Central memory CD8-positive, alpha-beta T cell (primary cell): ENCODE results near the gene PTPRM.

Experiments
- ATAC-seq: fragments of 150-1000 bp; cut with Tn5 transposase; replicated peaks from 2 replicates; pipeline ENCODE4 v1.10.0; 2022; ENCODE audit warnings: mild to moderate bottlenecking, moderate FRiP score, moderate number of reproducible peaks; ENCODE audit not compliant: poor library complexity, severe bottlenecking; ENCODE audit errors: extremely low read depth
- DNase-seq, 2 donors: peaks; one replicate each; pipeline ENCODE4 v3.0.0; 2021; ENCODE audit warnings: low spot score in 2 of 2
- H3K27ac Mint-ChIP-seq: one replicate; pipeline ENCODE4 v1.8.0; 2022; ENCODE audit warnings: low read depth, mild to moderate bottlenecking, moderate library complexity, mixed read lengths
- H3K27me3 Mint-ChIP-seq: one replicate; pipeline ENCODE4 v1.8.0; 2022; ENCODE audit warnings: mixed read lengths
- H3K36me3 Mint-ChIP-seq: one replicate; pipeline ENCODE4 v1.8.0; 2022; ENCODE audit warnings: mild to moderate bottlenecking, moderate library complexity, mixed read lengths; ENCODE audit not compliant: insufficient read depth
- H3K4me1 Mint-ChIP-seq: one replicate; pipeline ENCODE4 v1.8.0; 2022; ENCODE audit warnings: mixed read lengths
- H3K4me3 Mint-ChIP-seq: one replicate; pipeline ENCODE4 v1.8.0; 2022; ENCODE audit warnings: mild to moderate bottlenecking, moderate library complexity, mixed read lengths
- H3K9me3 Mint-ChIP-seq: one replicate; pipeline ENCODE4 v1.8.0; 2022; ENCODE audit warnings: mixed read lengths

The PTPRM gene

GRCh38 chr18:7575465-7576028 lies 8.4 kb downstream of the PTPRM start:
- no peaks in the 10 kb centered on the region for H3K9me3 Mint-ChIP-seq
- no peak overlapping the region for H3K4me3 Mint-ChIP-seq

GRCh38 chr18:7576077-7576476 lies 9.0 kb downstream of the PTPRM start:
- H3K36me3 Mint-ChIP-seq = no peaks in the 10 kb centered on the region
- no peaks in the 10 kb centered on the region for H3K4me1 Mint-ChIP-seq
- no peaks in the 10 kb centered on the region for H3K9me3 Mint-ChIP-seq

More at GRCh38 chr18:7575465-7576028, 8.4 kb downstream of the PTPRM start:
- H3K36me3 Mint-ChIP-seq = no peaks in the 10 kb centered on the region
- H3K4me1 Mint-ChIP-seq = no peaks in the 10 kb centered on the region
- DNase-seq (no peak), ATAC-seq (no peak)
- H3K27me3 Mint-ChIP-seq = peaks cover under 1% of the 10 kb centered on the region
- no peak overlapping the region for H3K27ac Mint-ChIP-seq

GRCh38 chr18:7576685-7577084 lies 9.6 kb downstream of the PTPRM start:
- Mint-ChIP-seq H3K4me3 (no peak overlapping the region), H3K27me3 (no peaks in the 10 kb centered on the region), H3K36me3 (no peaks in the 10 kb centered on the region), H3K9me3 (no peaks in the 10 kb centered on the region), H3K27ac (no peak overlapping the region), H3K4me1 (no peaks in the 10 kb centered on the region)
- ATAC-seq = no peak
- DNase-seq = no peak

More at GRCh38 chr18:7576077-7576476, 9.0 kb downstream of the PTPRM start:
- DNase-seq (no peak), ATAC-seq (no peak)
- no peaks in the 10 kb centered on the region for H3K27me3 Mint-ChIP-seq
- no peak overlapping the region for H3K4me3 Mint-ChIP-seq
- no peak overlapping the region for H3K27ac Mint-ChIP-seq

GRCh38 chr18:7577706-7578105 lies 10.6 kb downstream of the PTPRM start:
- H3K4me3 Mint-ChIP-seq = no peak overlapping the region
- no peaks in the 10 kb centered on the region for H3K27me3 Mint-ChIP-seq
- H3K4me1 Mint-ChIP-seq = no peaks in the 10 kb centered on the region
- H3K36me3 Mint-ChIP-seq = no peaks in the 10 kb centered on the region
- ATAC-seq = no peak
- H3K9me3 Mint-ChIP-seq = no peaks in the 10 kb centered on the region
- H3K27ac Mint-ChIP-seq = no peak overlapping the region
- no peak for DNase-seq

GRCh38 chr18:7579176-7579917 lies 12.2 kb downstream of the PTPRM start:
- Mint-ChIP-seq H3K4me3 (no peak overlapping the region), H3K36me3 (no peaks in the 10 kb centered on the region), H3K27ac (no peak overlapping the region), H3K27me3 (no peaks in the 10 kb centered on the region), H3K4me1 (no peaks in the 10 kb centered on the region), H3K9me3 (no peaks in the 10 kb centered on the region)
- ATAC-seq = no peak
- DNase-seq = no peak

GRCh38 chr18:7579918-7580542 lies 12.9 kb downstream of the PTPRM start:
- no peaks in the 10 kb centered on the region for H3K36me3 Mint-ChIP-seq
- DNase-seq (no peak), ATAC-seq (no peak)
- no peaks in the 10 kb centered on the region for H3K4me1 Mint-ChIP-seq
- no peak overlapping the region for H3K4me3 Mint-ChIP-seq
- no peaks in the 10 kb centered on the region for H3K27me3 Mint-ChIP-seq
- H3K9me3 Mint-ChIP-seq = no peaks in the 10 kb centered on the region
- no peak overlapping the region for H3K27ac Mint-ChIP-seq

GRCh38 chr18:7584646-7585275 lies 17.6 kb downstream of the PTPRM start:
- no peak for ATAC-seq
- no peaks in the 10 kb centered on the region for H3K27me3 Mint-ChIP-seq
- no peaks in the 10 kb centered on the region for H3K36me3 Mint-ChIP-seq
- no peak overlapping the region for H3K4me3 Mint-ChIP-seq
- H3K9me3 Mint-ChIP-seq = no peaks in the 10 kb centered on the region
- H3K4me1 Mint-ChIP-seq = no peaks in the 10 kb centered on the region
- DNase-seq = no peak
- no peak overlapping the region for H3K27ac Mint-ChIP-seq

GRCh38 chr18:7585276-7585670 lies 18.2 kb downstream of the PTPRM start:
- H3K9me3 Mint-ChIP-seq = no peaks in the 10 kb centered on the region
- no peaks in the 10 kb centered on the region for H3K36me3 Mint-ChIP-seq
- H3K4me3 Mint-ChIP-seq = no peak overlapping the region
- H3K27ac Mint-ChIP-seq = no peak overlapping the region
- no peak for ATAC-seq
- DNase-seq = no peak
- H3K27me3 Mint-ChIP-seq = no peaks in the 10 kb centered on the region
- no peaks in the 10 kb centered on the region for H3K4me1 Mint-ChIP-seq

GRCh38 chr18:7586379-7586778 lies 19.3 kb downstream of the PTPRM start:
- Mint-ChIP-seq H3K27ac (no peak overlapping the region), H3K9me3 (no peaks in the 10 kb centered on the region), H3K4me1 (no peaks in the 10 kb centered on the region), H3K27me3 (no peaks in the 10 kb centered on the region), H3K4me3 (no peak overlapping the region), H3K36me3 (no peaks in the 10 kb centered on the region)
- no peak for ATAC-seq
- DNase-seq = no peak

GRCh38 chr18:7590826-7591560 lies 23.9 kb downstream of the PTPRM start:
- Mint-ChIP-seq H3K36me3 (no peaks in the 10 kb centered on the region), H3K27ac (no peak overlapping the region), H3K27me3 (no peaks in the 10 kb centered on the region), H3K9me3 (no peaks in the 10 kb centered on the region), H3K4me1 (no peaks in the 10 kb centered on the region), H3K4me3 (no peak overlapping the region)
- ATAC-seq = no peak
- DNase-seq = no peak

GRCh38 chr18:7592305-7593071 lies 25.4 kb downstream of the PTPRM start:
- no peak for DNase-seq
- H3K9me3 Mint-ChIP-seq = no peaks in the 10 kb centered on the region
- no peaks in the 10 kb centered on the region for H3K36me3 Mint-ChIP-seq
- no peak for ATAC-seq
- H3K27me3 Mint-ChIP-seq = no peaks in the 10 kb centered on the region
- H3K27ac Mint-ChIP-seq = no peak overlapping the region
- no peaks in the 10 kb centered on the region for H3K4me1 Mint-ChIP-seq
- H3K4me3 Mint-ChIP-seq = no peak overlapping the region
